Activated T-helper 1 cell treated with Interleukin-2 at 50 U/mL for 16 hours (primary cell): ENCODE data around the gene SLC7A10.
"Not testable (repeated sequence)": the region's sequence is repeated elsewhere in the genome, so short reads cannot be mapped to it uniquely, and the experiment has no call there.

Source experiments
- DNase-seq: peaks from one replicate; pipeline ENCODE4 v3.0.0-alpha.2; 2020; ENCODE audit warnings: low read depth

SLC7A10 gene

GRCh38 chr19:33201473-33201872 lies 24.2 kb downstream of the SLC7A10 start:
- no peak for DNase-seq

GRCh38 chr19:33199441-33200265 lies 26.0 kb downstream of the SLC7A10 start:
- DNase-seq: no peak

GRCh38 chr19:33198169-33198568 lies 27.5 kb downstream of the SLC7A10 start:
- no peak for DNase-seq

GRCh38 chr19:33197591-33198000 lies 28.1 kb downstream of the SLC7A10 start:
- DNase-seq: no peak

GRCh38 chr19:33196446-33197193 lies 29.0 kb downstream of the SLC7A10 start:
- no peak for DNase-seq

GRCh38 chr19:33195645-33196347 lies 29.9 kb downstream of the SLC7A10 start:
- no peak for DNase-seq

GRCh38 chr19:33194886-33195644 lies 30.6 kb downstream of the SLC7A10 start:
- no peak for DNase-seq

GRCh38 chr19:33194532-33194885 lies 31.1 kb downstream of the SLC7A10 start:
- DNase-seq: no peak

- no peak for DNase-seq
These were observed 31.7 kb downstream of the SLC7A10 start, which contains the start of gene LRP3 for GRCh38 chr19:33193865-33194362. TSS of gene LRP3 (plus strand) at chr19:33194330. CDS start at chr19:33194786, 456 bp downstream.

- DNase-seq: no peak
These were observed 32.3 kb downstream of the SLC7A10 start for GRCh38 chr19:33193269-33193864.

GRCh38 chr19:33192010-33192409 lies 33.6 kb downstream of the SLC7A10 start:
- DNase-seq: no peak

- DNase-seq: no peak
These were observed 34.1 kb downstream of the SLC7A10 start for GRCh38 chr19:33191501-33191900.

GRCh38 chr19:33191092-33191491 lies 34.6 kb downstream of the SLC7A10 start:
- DNase-seq: not testable (repeated sequence)

- no peak for DNase-seq
These were observed 36.2 kb downstream of the SLC7A10 start for GRCh38 chr19:33189453-33189852.

GRCh38 chr19:33187183-33187540 lies 38.5 kb downstream of the SLC7A10 start:
- no peak for DNase-seq

- DNase-seq: no peak
These were observed 39.0 kb downstream of the SLC7A10 start for GRCh38 chr19:33186431-33187182.

GRCh38 chr19:33177417-33177979 lies 48.2 kb downstream of the SLC7A10 start:
- peak; percentile 72 for DNase-seq

GRCh38 chr19:33176670-33177416 lies 48.8 kb downstream of the SLC7A10 start:
- DNase-seq: peak; percentile 93

- peak; percentile 11 for DNase-seq
These were observed 49.6 kb downstream of the SLC7A10 start for GRCh38 chr19:33175886-33176669.
